Activated CD8-positive, alpha-beta memory T cell treated with anti-CD3 and anti-CD28 coated beads, Interleukin-2, amount 10 ng/mL, durations not matched to agents 7 days and 5 days (primary cell): ENCODE measurements around the gene IMMP2L. TPM values are rescaled to one million over a fixed set of nuclear protein-coding genes. Genes with fewer than 3 reads are reported as not detected.

Experiments
- ATAC-seq: fragments of 150-1000 bp; cut with Tn5 transposase; one replicate; pipeline ENCODE4 v1.10.0; 2021; ENCODE audit warnings: moderate library complexity
- CTCF ChIA-PET: fragments of 350-600 bp; sonication (Branson Sonifier 250); formaldehyde crosslinking; loops from one replicate; lab custom pipeline; 2021; ENCODE audit warnings: antibody characterized with exemption; lab: Charles Lee
- DNase-seq: peaks from one replicate; pipeline ENCODE4 v3.0.0-alpha.2; 2020
- H3K27ac Mint-ChIP-seq: one replicate; pipeline ENCODE4 v1.8.0; 2021; ENCODE audit warnings: mild to moderate bottlenecking, mixed read lengths
- H3K27me3 Mint-ChIP-seq: one replicate; pipeline ENCODE4 v1.8.0; 2021; ENCODE audit warnings: mixed read lengths
- H3K36me3 Mint-ChIP-seq: one replicate; pipeline ENCODE4 v1.8.0; 2021; ENCODE audit warnings: mild to moderate bottlenecking, mixed read lengths
- H3K4me1 Mint-ChIP-seq: one replicate; pipeline ENCODE4 v1.8.0; 2021; ENCODE audit warnings: mixed read lengths
- H3K4me3 Mint-ChIP-seq: one replicate; pipeline ENCODE4 v1.8.0; 2021; ENCODE audit warnings: mild to moderate bottlenecking, moderate library complexity, mixed read lengths
- H3K9me3 Mint-ChIP-seq: one replicate; pipeline ENCODE4 v1.8.0; 2022; ENCODE audit warnings: low read depth, mixed read lengths
- total RNA-seq, 2 experiments: library from RNA; stranded (reverse); gene quantifications; one replicate each; pipeline ENCODE4 v1.2.3, GENCODE V29; 2021

IMMP2L gene
- total RNA-seq, 2 experiments from 2014 or later = 11.5 to 13.1 TPM

DNA sequence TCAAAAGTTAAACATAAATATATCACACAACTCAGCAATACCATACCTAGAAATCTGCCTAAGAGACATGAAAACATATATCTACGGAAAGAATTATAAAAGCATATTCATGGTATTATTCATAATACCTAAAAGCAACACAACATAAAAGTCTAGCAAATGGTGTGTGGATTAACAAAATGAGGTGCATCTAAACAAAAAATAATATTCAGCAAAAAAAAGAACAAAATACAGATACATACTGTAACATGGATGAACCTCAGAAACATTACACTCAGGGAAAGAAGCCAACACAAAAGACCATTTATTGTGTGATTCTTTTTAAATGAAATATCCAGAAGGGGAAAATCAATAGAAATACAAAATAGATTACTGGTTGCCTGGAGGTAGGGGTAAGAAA lies 155.0 kb downstream of the IMMP2L start:
- Mint-ChIP-seq H3K36me3 (no peaks in the 10 kb centered on the region), H3K27me3 (no peaks in the 10 kb centered on the region), H3K9me3 (no peaks in the 10 kb centered on the region), H3K27ac (no peak overlapping the region), H3K4me3 (no peak overlapping the region), H3K4me1 (no peaks in the 10 kb centered on the region)
- ATAC-seq (no peak), DNase-seq (no peak)
- CTCF ChIA-PET = no interaction called here

DNA sequence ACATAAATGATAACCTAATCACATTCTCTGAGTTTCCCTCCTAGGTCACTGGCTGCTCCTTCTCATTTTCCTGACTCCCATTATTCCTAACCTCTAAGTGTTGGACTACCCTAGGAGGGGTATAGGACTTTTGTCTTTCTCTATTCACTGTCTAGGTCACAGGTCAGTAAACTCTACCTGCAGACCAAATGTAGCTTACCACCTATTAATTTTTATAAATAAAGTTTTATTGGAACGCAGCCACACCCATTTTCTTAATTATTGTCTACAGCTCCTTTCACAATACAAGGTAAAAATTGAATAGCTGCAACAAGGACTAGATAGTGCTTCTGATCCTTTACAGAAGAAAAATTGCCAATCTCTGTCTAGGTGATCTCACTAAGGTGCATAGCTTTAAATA lies 156.7 kb downstream of the IMMP2L start:
- Mint-ChIP-seq H3K4me3 (no peak overlapping the region), H3K36me3 (no peaks in the 10 kb centered on the region), H3K9me3 (no peaks in the 10 kb centered on the region), H3K4me1 (no peaks in the 10 kb centered on the region), H3K27me3 (no peaks in the 10 kb centered on the region), H3K27ac (no peak overlapping the region)
- DNase-seq = no peak
- CTCF ChIA-PET = no interaction called here
- ATAC-seq = no peak

- no peak overlapping the region for H3K27ac Mint-ChIP-seq
These were observed 160.8 kb downstream of the IMMP2L start for GRCh38 chr7:111401516-111401915.

DNA sequence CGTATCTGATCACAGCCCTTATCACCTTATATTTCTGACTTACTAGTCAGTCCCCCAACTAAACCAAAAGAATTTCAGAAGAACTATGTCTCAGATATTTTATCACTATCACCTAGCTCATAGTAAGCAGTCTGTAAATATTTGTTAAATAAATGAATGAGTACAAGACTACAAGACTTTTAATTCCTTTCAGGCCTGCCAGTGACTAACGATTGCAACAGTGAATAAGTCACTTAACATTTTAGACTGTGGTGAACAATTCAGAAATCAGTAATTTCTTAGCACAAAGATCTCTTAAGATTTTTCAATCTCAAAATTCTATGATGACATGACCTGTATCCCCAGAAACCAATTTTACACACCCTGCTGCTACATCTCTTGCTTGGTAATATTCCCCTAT lies 162.2 kb downstream of the IMMP2L start:
- CTCF ChIA-PET = no interaction called here

More at GRCh38 chr7:111401516-111401915, 160.8 kb downstream of the IMMP2L start:
- CTCF ChIA-PET = no interaction called here
- H3K4me1 Mint-ChIP-seq = no peaks in the 10 kb centered on the region
- H3K36me3 Mint-ChIP-seq = no peaks in the 10 kb centered on the region
- no peaks in the 10 kb centered on the region for H3K9me3 Mint-ChIP-seq
- no peaks in the 10 kb centered on the region for H3K27me3 Mint-ChIP-seq
- ATAC-seq = no peak
- DNase-seq = no peak
- no peak overlapping the region for H3K4me3 Mint-ChIP-seq

DNA sequence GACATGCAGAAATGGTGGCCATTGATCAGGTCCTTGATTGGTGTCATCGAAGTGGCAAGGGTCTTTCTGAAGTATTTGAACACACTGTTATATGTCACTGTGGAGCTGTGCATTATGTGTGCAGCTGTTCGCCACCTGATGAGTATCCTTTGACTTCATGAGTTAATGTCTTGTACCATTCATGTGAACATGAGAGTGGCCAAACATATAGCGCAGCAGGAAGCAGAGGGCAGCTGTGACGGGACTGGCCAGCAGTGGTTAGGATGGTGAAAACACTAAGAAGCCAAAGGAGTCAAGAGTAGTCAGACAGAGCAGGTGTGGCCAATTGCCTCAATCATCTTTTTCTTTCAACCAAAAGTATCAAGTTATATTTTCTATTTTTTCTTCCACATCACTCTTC lies 167.4 kb downstream of the IMMP2L start:
- ATAC-seq (no peak), DNase-seq (no peak)
- no peaks in the 10 kb centered on the region for H3K27me3 Mint-ChIP-seq
- no peaks in the 10 kb centered on the region for H3K4me1 Mint-ChIP-seq
- no peaks in the 10 kb centered on the region for H3K36me3 Mint-ChIP-seq
- no peak overlapping the region for H3K4me3 Mint-ChIP-seq
- CTCF ChIA-PET = no interaction called here
- H3K9me3 Mint-ChIP-seq = no peaks in the 10 kb centered on the region
- no peak overlapping the region for H3K27ac Mint-ChIP-seq

More for the DNA sequence above, 162.2 kb downstream of the IMMP2L start:
- Mint-ChIP-seq H3K36me3 (no peaks in the 10 kb centered on the region), H3K9me3 (no peaks in the 10 kb centered on the region), H3K27me3 (no peaks in the 10 kb centered on the region), H3K4me3 (no peak overlapping the region), H3K4me1 (no peaks in the 10 kb centered on the region), H3K27ac (no peak overlapping the region)
- DNase-seq (no peak), ATAC-seq (no peak)

DNA sequence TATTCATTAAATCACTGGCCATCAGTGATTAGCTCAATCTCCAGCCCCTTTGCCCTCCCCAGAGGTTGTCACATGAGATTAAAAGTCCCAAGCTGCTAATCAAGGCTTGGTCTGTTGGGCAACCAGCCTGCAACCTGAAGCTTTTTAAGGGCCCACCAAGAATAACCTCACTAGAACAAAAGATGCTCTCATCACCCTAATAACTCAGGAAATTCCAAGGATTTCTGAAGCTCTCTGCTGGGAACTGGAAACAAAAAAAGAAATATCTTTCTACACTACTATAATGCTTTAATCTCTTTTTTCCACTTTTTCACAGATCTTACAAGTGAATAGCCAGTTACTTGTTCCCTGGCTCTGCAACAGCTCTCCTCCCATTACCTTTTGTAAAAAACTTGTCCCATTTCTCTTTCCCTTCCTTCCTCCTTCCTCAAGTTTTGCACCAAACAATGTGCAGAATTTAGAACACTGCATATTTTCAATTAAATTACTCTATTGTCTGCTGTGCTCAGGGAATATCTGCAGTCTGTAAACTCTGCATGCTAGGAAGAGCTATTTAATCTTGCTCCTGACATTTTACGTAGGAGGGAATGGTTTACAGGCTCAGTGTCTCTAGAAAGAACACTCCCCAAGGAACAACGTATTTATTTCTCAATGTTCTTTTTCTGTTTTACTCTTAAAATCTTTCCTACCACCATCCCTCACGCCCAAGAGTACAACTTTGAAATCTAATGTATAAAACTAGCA lies 169.1 kb downstream of the IMMP2L start:
- CTCF ChIA-PET = no interaction called here
- DNase-seq (no peak), ATAC-seq (no peak)
- Mint-ChIP-seq H3K27me3 (no peaks in the 10 kb centered on the region), H3K36me3 (no peaks in the 10 kb centered on the region), H3K4me3 (no peak overlapping the region), H3K27ac (no peak overlapping the region), H3K4me1 (no peaks in the 10 kb centered on the region), H3K9me3 (peaks cover 2% of the 10 kb centered on the region)

DNA sequence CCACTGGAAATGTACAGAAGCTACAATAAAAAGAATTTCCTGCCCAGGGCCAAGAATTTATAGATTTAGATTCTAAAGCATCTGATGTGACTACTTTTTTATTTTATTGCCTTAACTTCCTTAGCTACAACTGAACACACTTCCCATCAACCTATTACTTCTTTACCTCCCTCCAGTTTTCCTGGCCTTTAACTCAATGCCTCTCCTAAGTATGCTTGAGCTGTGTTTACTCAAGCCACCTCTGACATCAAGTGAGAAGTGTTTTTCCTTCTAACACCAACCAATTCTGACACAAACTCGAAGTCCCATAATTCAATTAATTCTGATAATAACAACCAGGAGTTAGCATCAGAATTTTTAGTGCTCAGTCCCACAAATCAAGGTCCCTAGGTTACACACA lies 170.0 kb downstream of the IMMP2L start:
- no peaks in the 10 kb centered on the region for H3K27me3 Mint-ChIP-seq
- no peaks in the 10 kb centered on the region for H3K4me1 Mint-ChIP-seq
- CTCF ChIA-PET = no interaction called here
- DNase-seq (no peak), ATAC-seq (no peak)
- no peak overlapping the region for H3K27ac Mint-ChIP-seq
- no peaks in the 10 kb centered on the region for H3K36me3 Mint-ChIP-seq
- H3K4me3 Mint-ChIP-seq = no peak overlapping the region
- peaks cover 2% of the 10 kb centered on the region for H3K9me3 Mint-ChIP-seq

- CTCF ChIA-PET = no interaction called here
- Mint-ChIP-seq H3K27me3 (no peaks in the 10 kb centered on the region), H3K4me1 (no peaks in the 10 kb centered on the region), H3K36me3 (no peaks in the 10 kb centered on the region), H3K27ac (no peak overlapping the region), H3K4me3 (no peak overlapping the region), H3K9me3 (peaks cover 2% of the 10 kb centered on the region)
- no peak for DNase-seq
- no peak for ATAC-seq
These were observed 172.3 kb downstream of the IMMP2L start for GRCh38 chr7:111390000-111390399.

DNA sequence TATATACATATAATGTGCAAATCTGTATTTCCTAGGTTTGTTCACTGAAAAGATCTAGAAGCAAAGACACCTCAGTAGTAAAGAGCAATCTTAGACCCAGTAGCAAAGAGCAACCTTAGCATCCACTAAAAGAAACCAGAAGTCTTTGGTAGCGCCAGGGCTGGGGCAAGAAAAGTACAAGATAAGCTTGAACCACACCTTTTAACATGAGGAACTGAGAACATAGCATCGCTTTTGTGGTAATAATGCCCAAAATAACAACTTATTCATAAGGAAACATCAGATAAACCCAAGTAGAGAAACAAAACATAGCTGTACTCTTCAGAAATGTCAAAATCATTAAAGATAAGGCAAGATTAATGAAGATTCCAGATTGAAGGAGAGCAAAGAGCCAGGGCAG lies 173.4 kb downstream of the IMMP2L start:
- H3K27ac Mint-ChIP-seq = no peak overlapping the region
- no peaks in the 10 kb centered on the region for H3K4me1 Mint-ChIP-seq
- ATAC-seq (no peak), DNase-seq (no peak)
- no peak overlapping the region for H3K4me3 Mint-ChIP-seq
- H3K9me3 Mint-ChIP-seq = peaks cover 2% of the 10 kb centered on the region
- no peaks in the 10 kb centered on the region for H3K27me3 Mint-ChIP-seq
- CTCF ChIA-PET = no interaction called here
- H3K36me3 Mint-ChIP-seq = no peaks in the 10 kb centered on the region

GRCh38 chr7:111388016-111388415 lies 174.3 kb downstream of the IMMP2L start:
- Mint-ChIP-seq H3K36me3 (no peaks in the 10 kb centered on the region), H3K27me3 (no peaks in the 10 kb centered on the region), H3K4me1 (no peaks in the 10 kb centered on the region), H3K27ac (no peak overlapping the region), H3K9me3 (peaks cover 2% of the 10 kb centered on the region), H3K4me3 (no peak overlapping the region)
- CTCF ChIA-PET = no interaction called here
- ATAC-seq = no peak
- DNase-seq = no peak

DNA sequence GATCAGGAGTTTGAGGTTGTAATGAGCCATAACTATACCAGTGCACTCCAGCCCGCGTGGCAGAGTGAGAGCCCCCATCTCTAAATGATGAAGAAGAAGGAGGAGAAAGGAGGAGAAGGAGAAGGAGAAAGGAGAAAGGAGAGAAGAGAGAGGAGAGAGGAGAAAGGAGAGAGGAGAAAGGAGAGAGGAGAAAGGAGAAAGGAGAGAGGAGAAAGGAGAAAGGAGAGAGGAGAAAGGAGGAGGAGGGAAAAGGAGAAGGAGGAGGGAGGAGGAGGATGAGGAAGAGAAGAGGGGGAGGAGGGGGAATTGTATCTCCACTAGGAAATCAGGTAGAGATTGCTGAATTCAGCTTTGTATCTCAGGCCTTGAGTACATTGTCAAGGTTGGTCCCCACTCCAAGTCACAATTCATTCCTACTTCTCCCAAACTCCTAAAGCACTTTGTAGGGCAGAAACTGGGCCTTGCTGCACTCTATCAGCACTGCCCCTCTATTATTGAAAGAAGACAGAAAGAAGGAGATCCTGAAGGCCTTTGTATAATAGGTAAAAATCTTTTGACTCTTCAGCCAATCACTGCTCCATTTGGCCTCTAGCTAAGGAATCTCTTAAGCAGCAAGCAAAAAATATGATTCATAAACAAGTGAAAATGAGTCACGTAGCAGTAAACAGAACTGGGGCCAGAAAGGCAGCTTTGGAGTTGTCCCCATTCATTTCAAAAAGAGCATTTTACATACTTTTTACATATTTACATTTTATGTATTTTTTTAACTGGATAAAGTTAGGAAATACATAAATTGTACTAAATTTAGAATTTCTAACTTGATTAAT lies 178.0 kb downstream of the IMMP2L start:
- Mint-ChIP-seq H3K27ac (no peak overlapping the region), H3K27me3 (no peaks in the 10 kb centered on the region), H3K4me1 (no peaks in the 10 kb centered on the region), H3K4me3 (no peak overlapping the region), H3K36me3 (no peaks in the 10 kb centered on the region), H3K9me3 (peaks cover 2% of the 10 kb centered on the region)
- CTCF ChIA-PET = no interaction called here
- ATAC-seq (no peak), DNase-seq (no peak)

DNA sequence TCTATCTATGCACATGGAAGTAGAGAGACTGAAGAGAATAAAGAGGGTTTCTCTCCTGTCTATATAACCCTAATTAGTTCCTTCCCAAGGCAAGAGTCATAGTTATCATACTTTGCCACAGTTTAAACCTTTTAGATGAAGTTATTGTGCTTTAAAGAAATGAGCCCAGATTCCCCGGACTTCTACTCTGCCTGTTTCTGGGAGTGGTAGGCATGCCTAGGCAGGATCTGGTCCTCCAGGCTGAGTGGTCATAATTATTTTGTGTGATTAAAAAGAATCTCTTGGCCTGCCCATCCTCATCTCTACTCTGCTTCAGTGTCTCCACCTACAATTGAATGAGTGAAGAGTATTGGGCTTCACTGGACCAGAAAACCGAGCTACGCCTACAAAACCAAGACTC lies 179.2 kb downstream of the IMMP2L start:
- Mint-ChIP-seq H3K9me3 (no peaks in the 10 kb centered on the region), H3K36me3 (no peaks in the 10 kb centered on the region), H3K4me3 (no peak overlapping the region), H3K27ac (no peak overlapping the region), H3K27me3 (no peaks in the 10 kb centered on the region), H3K4me1 (no peaks in the 10 kb centered on the region)
- DNase-seq (no peak), ATAC-seq (no peak)
- CTCF ChIA-PET = no interaction called here

GRCh38 chr7:111381590-111381989 lies 180.7 kb downstream of the IMMP2L start:
- Mint-ChIP-seq H3K4me3 (no peak overlapping the region), H3K27me3 (no peaks in the 10 kb centered on the region), H3K36me3 (no peaks in the 10 kb centered on the region), H3K27ac (no peak overlapping the region), H3K4me1 (no peaks in the 10 kb centered on the region), H3K9me3 (no peaks in the 10 kb centered on the region)
- no peak for ATAC-seq
- CTCF ChIA-PET = no interaction called here
- DNase-seq = no peak

DNA sequence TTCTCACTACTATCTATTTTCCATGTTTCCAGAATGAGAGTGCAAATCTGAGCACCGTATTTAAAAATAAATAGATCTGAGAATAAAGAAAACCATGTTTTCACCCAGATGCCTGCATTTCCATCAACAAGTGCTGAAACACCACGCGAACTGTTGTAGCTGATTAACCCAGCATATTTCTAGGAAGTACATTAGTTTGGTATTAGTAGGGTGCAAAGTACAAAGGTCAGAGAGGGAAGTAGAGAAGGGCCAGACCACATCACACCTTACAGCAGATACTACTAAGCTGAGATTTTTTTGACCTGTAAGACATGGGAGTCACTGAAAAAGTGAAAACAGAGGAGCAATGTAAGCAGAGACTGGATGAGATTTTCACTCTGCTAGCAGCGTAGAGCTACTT lies 181.3 kb downstream of the IMMP2L start:
- Mint-ChIP-seq H3K4me1 (no peaks in the 10 kb centered on the region), H3K36me3 (no peaks in the 10 kb centered on the region), H3K4me3 (no peak overlapping the region), H3K9me3 (no peaks in the 10 kb centered on the region), H3K27me3 (no peaks in the 10 kb centered on the region), H3K27ac (no peak overlapping the region)
- no peak for DNase-seq
- no peak for ATAC-seq
- CTCF ChIA-PET = no interaction called here
